A549 (cell line): ENCODE measurements around the gene SDC3. TPM values are rescaled to one million over a fixed set of nuclear protein-coding genes. Genes with fewer than 3 reads are reported as not detected.

ENCODE experiments used
- polyA plus RNA-seq, 4 experiments: library from polyadenylated mRNA; depleted of rRNA in 3 of 4; stranded (reverse); fragments of >200 nt; fragmentation: RNase III in 1 of 4; extraction: RNeasy Plus Mini Kit Qiagen cat#74134 plus additional on column Dnase treatment in 1 of 4; gene quantifications; 2 replicates in 3 of 4; 3 replicates in 1 of 4; pipeline ENCODE4 v1.2.3, GENCODE V29; 2011 to 2017
- small RNA-seq, 6 experiments: library from RNA; depleted of rRNA; stranded (forward); fragments of <200 nt; gene quantifications; one replicate each; pipeline ENCODE3, GENCODE V24; 2012

SDC3 gene
- polyA plus RNA-seq, 2 of the 4 experiments (the other 2 are of a cell fraction) = 2.0 to 8.9 TPM

Small RNAs within 50 kb of the gene (small RNA-seq; reads per million reads assigned to genes)
- gene RN7SKP91 = 0 reads per million in 6 experiments
- gene RN7SL371P = 0 reads per million in 6 experiments

Other genes starting within 250 kb of the SDC3 start
- 0.05 TPM in 1 of 2 replicates, not detected in the other for gene MATN1, start 185.2 kb downstream of the SDC3 start, polyA plus RNA-seq (2011; rRNA removed)
- gene MATN1, start 185.2 kb downstream of the SDC3 start, polyA plus RNA-seq (2017; fragmentation: RNase III; extraction: RNeasy Plus Mini Kit Qiagen cat#74134 plus additional on column Dnase treatment) = 0.05 to 0.17 TPM (median 0.10 TPM) in 3 replicates
- 0.20 and 0.22 TPM in 2 replicates for gene LAPTM5, start 151.0 kb downstream of the SDC3 start, polyA plus RNA-seq (2011; rRNA removed)
- 0.06 to 0.26 TPM (median 0.09 TPM) in 3 replicates for gene LAPTM5, start 151.0 kb downstream of the SDC3 start, polyA plus RNA-seq (2017; fragmentation: RNase III; extraction: RNeasy Plus Mini Kit Qiagen cat#74134 plus additional on column Dnase treatment)
- gene PUM1, start 157.0 kb upstream of the SDC3 start, polyA plus RNA-seq (2011; rRNA removed) = 55.3 and 64.0 TPM in 2 replicates
- gene PUM1, start 157.0 kb upstream of the SDC3 start, polyA plus RNA-seq (2017; fragmentation: RNase III; extraction: RNeasy Plus Mini Kit Qiagen cat#74134 plus additional on column Dnase treatment) = 27.5 to 30.2 TPM (median 29.1 TPM) in 3 replicates